Neuronal stem cell (in vitro differentiated cells): ENCODE data around the gene CHKA.

Experiments used
- DNase-seq: peaks from one replicate; pipeline ENCODE4 v3.0.0-alpha.2; 2013; ENCODE audit warnings: low spot score
- H2AFZ ChIP-seq: one replicate; pipeline ENCODE4 v1.6.1; 2013; ENCODE audit warnings: mild to moderate bottlenecking, low read length, inconsistent platforms
- H2AK5ac ChIP-seq: 2 replicates; pipeline ENCODE4 v1.6.1; 2013; ENCODE audit warnings: low read depth, mild to moderate bottlenecking, inconsistent platforms, low read length, moderate library complexity, mixed read lengths
- H2BK120ac ChIP-seq: 2 replicates; pipeline ENCODE4 v1.6.1; 2013; ENCODE audit warnings: low read depth, mild to moderate bottlenecking, inconsistent platforms, low read length, moderate library complexity, mixed read lengths
- H2BK12ac ChIP-seq: one replicate; pipeline ENCODE4 v1.6.1; 2013; ENCODE audit warnings: low read length, inconsistent platforms
- H2BK15ac ChIP-seq: 2 replicates; pipeline ENCODE4 v1.6.1; 2013; ENCODE audit warnings: mild to moderate bottlenecking, low read length, inconsistent platforms, mixed read lengths
- H2BK5ac ChIP-seq: one replicate; pipeline ENCODE4 v1.6.1; 2013; ENCODE audit warnings: inconsistent platforms, mild to moderate bottlenecking, low read length, moderate library complexity
- H3K14ac ChIP-seq: one replicate; pipeline ENCODE4 v1.6.1; 2013; ENCODE audit warnings: low read length, inconsistent platforms
- H3K18ac ChIP-seq: 2 replicates; pipeline ENCODE4 v1.6.1; 2013; ENCODE audit warnings: low read length, inconsistent platforms
- H3K23ac ChIP-seq: 2 replicates; pipeline ENCODE4 v1.6.1; 2013; ENCODE audit warnings: low read depth, mild to moderate bottlenecking, mixed read lengths, low read length, inconsistent platforms; ENCODE audit not compliant: poor library complexity
- H3K27ac ChIP-seq: replicated peaks from 3 replicates; pipeline ENCODE4 v1.5.1; 2013; ENCODE audit warnings: low read length, inconsistent platforms
- H3K27me3 ChIP-seq, 3 experiments: 2 replicates each; pipeline ENCODE4 v1.6.1; 2013; ENCODE audit warnings: low read length in 3 of 3, mild to moderate bottlenecking in 2 of 3, inconsistent platforms in 1 of 3, low read depth in 1 of 3, mixed read lengths in 1 of 3, moderate library complexity in 1 of 3; ENCODE audit not compliant: control insufficient read depth in 3 of 3, insufficient read depth in 3 of 3
- H3K36me3 ChIP-seq, 2 donors: replicated peaks in 1 of 2; 2 replicates each; pipeline ENCODE4 v1.6.1; 2013; ENCODE audit warnings: low read length in 2 of 2; ENCODE audit not compliant: control insufficient read depth in 2 of 2, insufficient read depth in 2 of 2
- H3K4ac ChIP-seq: 2 replicates; pipeline ENCODE4 v1.6.1; 2013; ENCODE audit warnings: inconsistent platforms, mild to moderate bottlenecking, low read length, moderate library complexity
- H3K4me1 ChIP-seq, 2 donors: 1 replicate in 1 of 2; 2 replicates in 1 of 2; pipeline ENCODE4 v1.6.1; 2013; ENCODE audit warnings: low read length in 2 of 2, low read depth in 1 of 2; ENCODE audit not compliant: control insufficient read depth in 2 of 2, insufficient read depth in 1 of 2
- H3K4me2 ChIP-seq: one replicate; pipeline ENCODE4 v1.6.1; 2013; ENCODE audit warnings: mild to moderate bottlenecking, low read length, inconsistent platforms; ENCODE audit not compliant: insufficient read depth, poor library complexity, severe bottlenecking
- H3K4me3 ChIP-seq, 2 donors: 2 replicates each; pipeline ENCODE4 v1.5.1; 2013; ENCODE audit warnings: low read length in 2 of 2, mild to moderate bottlenecking in 2 of 2, inconsistent platforms in 1 of 2, moderate library complexity in 1 of 2
- H3K79me1 ChIP-seq: one replicate; pipeline ENCODE4 v1.6.1; 2013; ENCODE audit warnings: low read depth, mild to moderate bottlenecking, inconsistent platforms, low read length, moderate library complexity
- H3K9ac ChIP-seq: one replicate; pipeline ENCODE4 v1.6.1; 2013; ENCODE audit warnings: mild to moderate bottlenecking, low read depth, low read length, inconsistent platforms; ENCODE audit not compliant: poor library complexity
- H3K9me3 ChIP-seq, 2 donors: replicated peaks in 1 of 2; 2 replicates each; pipeline versions ENCODE3 to v1.6.1; 2013; ENCODE audit warnings: low read length in 2 of 2, mild to moderate bottlenecking in 2 of 2, inconsistent platforms in 1 of 2, low read depth in 1 of 2, mixed read lengths in 1 of 2, moderate library complexity in 1 of 2; ENCODE audit not compliant: control insufficient read depth in 2 of 2, insufficient read depth in 1 of 2
- H4K8ac ChIP-seq: one replicate; pipeline ENCODE4 v1.6.1; 2013; ENCODE audit warnings: low read depth, mild to moderate bottlenecking, inconsistent platforms, low read length, moderate library complexity
- H4K91ac ChIP-seq: one replicate; pipeline ENCODE4 v1.6.1; 2013; ENCODE audit warnings: low read length, low read depth, mild to moderate bottlenecking, inconsistent platforms; ENCODE audit not compliant: poor library complexity
- WGBS, 2 donors: extraction: QIAGEN DNeasy Blood & Tissue Kit; methylation state at CpG; one replicate each; pipeline ENCODE4 v1.1.7; 2013; ENCODE audit warnings: missing lambda C conversion rate in 2 of 2, mixed read lengths in 1 of 2; ENCODE audit not compliant: insufficient read length in 2 of 2, insufficient replicate concordance in 1 of 2; ENCODE audit errors: extremely low coverage in 2 of 2; 5-methylcytosine and 5-hydroxymethylcytosine counted together

CHKA gene

GRCh38 chr11:68048681-68049508 lies 72.3 kb downstream of the CHKA start:
- no CpG with 5 or more reads among the region's 35 CpGs for WGBS, 2 donors

GRCh38 chr11:68047437-68048290 lies 73.5 kb downstream of the CHKA start:
- Histone ChIP-seq H3K79me1 (no peaks in the 10 kb centered on the region), H2BK12ac (peak overlapping the region; percentile 41), H3K27me3 (no peaks in the 10 kb centered on the region), H3K9ac (peak overlapping the region; percentile 81), H3K23ac (no peak overlapping the region), H2BK120ac (no peak overlapping the region), H3K14ac (no peak overlapping the region), H3K18ac (peak overlapping the region; percentile 64), H3K36me3 (no peaks in the 10 kb centered on the region), H2BK5ac (peak overlapping the region; percentile 82), H3K9me3 (peaks cover 0 to 2% of the 10 kb centered on the region in 2 donors), H3K4me3 (no peak overlapping the region), H2AFZ (peak overlapping the region; percentile 42), H2BK15ac (peak overlapping the region; percentile 87), H3K27ac (no peak overlapping the region), H3K4me1 (peaks cover 3 to 8% of the 10 kb centered on the region in 2 donors), H3K4ac (peak overlapping the region; percentile 23), H3K4me2 (no peak overlapping the region), H4K8ac (no peak overlapping the region), H2AK5ac (peak overlapping the region; percentile 75), H4K91ac (no peak overlapping the region)
- no peak for DNase-seq
- no CpG with 5 or more reads among the region's 37 CpGs for WGBS, 2 donors

More at GRCh38 chr11:68048681-68049508, 72.3 kb downstream of the CHKA start:
- no peak overlapping the region for H3K23ac ChIP-seq
- H3K9me3 ChIP-seq = peaks cover 0 to 2% of the 10 kb centered on the region in 2 donors
- no peak overlapping the region for H3K4me2 ChIP-seq
- H3K14ac ChIP-seq = peak overlapping the region; percentile 1
- no peak overlapping the region for H3K18ac ChIP-seq
- peak overlapping the region; percentile 53 for H2BK5ac ChIP-seq
- peak overlapping the region; percentile 63 for H3K9ac ChIP-seq
- H3K79me1 ChIP-seq = peaks cover 2% of the 10 kb centered on the region
- no peak for DNase-seq
- H3K27ac ChIP-seq = no peak overlapping the region
- no peak overlapping the region for H2AK5ac ChIP-seq
- no peak overlapping the region for H3K4ac ChIP-seq
- H2BK15ac ChIP-seq = no peak overlapping the region
- H3K4me3 ChIP-seq = no peak overlapping the region
- H4K8ac ChIP-seq = no peak overlapping the region
- no peaks in the 10 kb centered on the region for H3K27me3 ChIP-seq
- peak overlapping the region; percentile 15 for H2AFZ ChIP-seq
- no peak overlapping the region for H2BK120ac ChIP-seq
- H4K91ac ChIP-seq = no peak overlapping the region
- H3K4me1 ChIP-seq = peaks cover 0 to 3% of the 10 kb centered on the region in 2 donors
- peak overlapping the region; percentile 9 for H2BK12ac ChIP-seq
- H3K36me3 ChIP-seq = no peaks in the 10 kb centered on the region

- no peak overlapping the region for H4K8ac ChIP-seq
- H3K14ac ChIP-seq = no peak overlapping the region
- H3K4ac ChIP-seq = no peak overlapping the region
- no peaks in the 10 kb centered on the region for H3K36me3 ChIP-seq
- no peak overlapping the region for H3K9ac ChIP-seq
- H3K18ac ChIP-seq = peak overlapping the region; percentile 89
- H3K79me1 ChIP-seq = peaks cover 2% of the 10 kb centered on the region
- peaks cover 3 to 19% of the 10 kb centered on the region in 2 donors for H3K4me1 ChIP-seq
- H2AK5ac ChIP-seq = peak overlapping the region; percentile 66
- H2AFZ ChIP-seq = no peak overlapping the region
- no peaks in the 10 kb centered on the region for H3K9me3 ChIP-seq
- H4K91ac ChIP-seq = peak overlapping the region; percentile 3
- no peak overlapping the region for H2BK5ac ChIP-seq
- H3K27ac ChIP-seq = no peak overlapping the region
- WGBS, 2 donors = no CpG with 5 or more reads among the region's 18 CpGs
- H2BK15ac ChIP-seq = no peak overlapping the region
- H2BK12ac ChIP-seq = peak overlapping the region; percentile 10
- H3K4me2 ChIP-seq = no peak overlapping the region
- no peak overlapping the region for H3K4me3 ChIP-seq
- H3K27me3 ChIP-seq = no peaks in the 10 kb centered on the region
- H3K23ac ChIP-seq = no peak overlapping the region
- DNase-seq = no peak
- H2BK120ac ChIP-seq = no peak overlapping the region
Observed at GRCh38 chr11:68044898-68045351, 76.3 kb downstream of the CHKA start.
